Raji (cell line): ENCODE results near the gene TRIM9.

Source experiments
- POLR2A ChIP-seq: IDR thresholded peaks from 2 replicates; pipeline ENCODE4 v1.6.1; 2011; ENCODE audit warnings: low read depth, low read length, control low read depth; ENCODE audit not compliant: insufficient read depth

Gene TRIM9

DNA sequence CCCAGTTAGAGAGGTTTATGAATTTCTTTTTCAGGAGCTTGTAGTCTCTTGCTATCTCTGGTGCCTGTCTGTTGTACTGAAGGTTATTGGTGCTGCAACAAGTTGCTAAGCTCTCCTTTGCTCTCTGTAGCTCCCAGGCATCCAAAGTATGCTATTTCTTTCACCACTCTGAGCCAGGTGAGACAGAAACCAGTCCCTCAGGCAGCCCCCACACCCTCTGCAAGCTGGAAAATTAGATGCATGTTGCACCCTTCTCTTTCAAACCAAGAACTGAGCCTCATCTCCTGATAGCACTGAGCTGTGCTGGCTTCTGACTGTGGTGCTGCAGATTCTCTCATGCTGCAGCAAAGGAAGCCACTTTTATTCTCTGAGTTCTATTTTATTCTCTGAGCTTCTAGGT, 9.6 kb upstream of the TRIM9 start:
- no peak for TF ChIP-seq POLR2A

DNA sequence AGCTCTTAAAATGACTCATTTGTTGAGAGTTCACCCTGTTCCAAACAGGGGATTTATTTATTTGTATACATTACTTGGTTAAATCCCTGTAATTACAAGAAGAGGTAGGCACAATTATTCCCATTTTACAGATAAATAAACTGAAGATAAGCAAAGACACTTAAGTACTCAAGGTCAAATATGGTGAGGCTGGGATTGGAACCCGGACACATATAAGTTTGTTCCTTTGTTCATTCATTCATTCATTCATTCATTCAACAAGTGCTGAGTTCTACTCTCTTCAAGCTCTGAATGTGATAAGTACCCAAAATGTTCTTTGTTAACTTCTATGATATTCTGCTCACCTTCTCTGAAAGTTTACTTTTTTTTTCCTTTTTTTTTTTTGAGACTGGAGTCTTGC, 2.4 kb upstream of the TRIM9 start:
- no peak for TF ChIP-seq POLR2A

DNA sequence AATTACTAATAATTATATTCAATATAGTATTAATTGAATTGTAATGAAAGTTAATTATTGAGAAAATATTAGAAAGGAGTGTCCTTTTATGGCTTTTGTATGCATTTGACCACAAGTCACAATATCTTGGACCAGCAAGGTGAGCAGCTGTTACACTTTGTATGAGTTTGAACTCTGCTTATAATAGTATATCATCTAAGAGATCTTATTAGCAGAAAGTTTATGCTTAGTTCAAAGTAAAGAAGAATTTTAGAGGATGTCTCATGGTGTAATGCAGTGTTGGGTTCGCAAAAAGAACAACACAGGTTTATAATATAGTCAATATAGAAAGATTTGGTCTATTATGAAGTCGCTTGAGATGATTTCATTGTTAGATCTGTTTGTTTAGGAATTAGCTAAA, 2.0 kb upstream of the TRIM9 start:
- no peak for TF ChIP-seq POLR2A

DNA sequence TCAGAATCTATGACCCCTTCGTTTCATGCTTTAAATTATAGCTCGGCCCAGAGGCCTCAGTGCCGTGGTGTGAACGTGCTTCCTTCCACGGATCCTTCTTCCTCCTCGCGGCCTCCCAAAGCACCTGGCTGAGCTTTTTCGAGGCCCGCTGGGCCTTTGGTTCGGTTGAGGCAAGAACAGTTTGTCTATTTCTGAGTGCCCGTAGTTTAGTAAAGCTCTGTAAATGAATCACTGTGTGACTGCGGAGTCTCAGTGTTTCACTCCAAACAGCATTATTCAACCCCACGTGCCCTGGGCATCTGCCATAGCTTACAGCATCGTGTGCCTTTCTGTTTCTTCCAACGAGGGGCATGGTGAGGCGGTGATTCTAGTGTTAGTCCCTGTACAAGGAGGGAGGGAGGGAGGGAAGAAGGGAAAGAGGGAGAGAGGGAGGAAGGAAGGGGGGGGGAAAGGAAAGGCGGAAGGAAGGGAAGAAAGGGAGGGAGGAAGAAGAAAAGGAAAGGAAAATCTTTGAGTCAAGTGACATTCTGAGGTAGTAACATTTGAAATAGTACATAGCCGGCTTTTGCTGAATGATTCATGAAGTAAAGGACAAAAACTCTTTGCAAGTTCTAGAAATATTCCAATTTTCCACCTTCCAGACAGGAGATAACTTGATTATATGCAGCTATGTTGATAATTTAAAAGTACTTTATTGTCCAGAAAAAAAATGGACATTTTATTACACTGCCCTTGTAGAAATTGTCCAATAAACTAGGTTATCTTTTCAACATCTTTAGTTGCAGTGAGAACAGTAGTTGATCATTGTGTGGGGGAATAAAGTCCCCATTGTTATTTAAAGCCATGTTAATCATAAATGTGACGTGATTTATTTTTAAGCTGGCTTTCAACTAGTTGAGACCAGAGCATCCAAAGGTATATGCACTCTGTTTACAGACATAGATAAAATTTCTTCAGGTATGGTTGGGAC, 1.2 kb upstream of the TRIM9 start:
- no peak for TF ChIP-seq POLR2A

DNA sequence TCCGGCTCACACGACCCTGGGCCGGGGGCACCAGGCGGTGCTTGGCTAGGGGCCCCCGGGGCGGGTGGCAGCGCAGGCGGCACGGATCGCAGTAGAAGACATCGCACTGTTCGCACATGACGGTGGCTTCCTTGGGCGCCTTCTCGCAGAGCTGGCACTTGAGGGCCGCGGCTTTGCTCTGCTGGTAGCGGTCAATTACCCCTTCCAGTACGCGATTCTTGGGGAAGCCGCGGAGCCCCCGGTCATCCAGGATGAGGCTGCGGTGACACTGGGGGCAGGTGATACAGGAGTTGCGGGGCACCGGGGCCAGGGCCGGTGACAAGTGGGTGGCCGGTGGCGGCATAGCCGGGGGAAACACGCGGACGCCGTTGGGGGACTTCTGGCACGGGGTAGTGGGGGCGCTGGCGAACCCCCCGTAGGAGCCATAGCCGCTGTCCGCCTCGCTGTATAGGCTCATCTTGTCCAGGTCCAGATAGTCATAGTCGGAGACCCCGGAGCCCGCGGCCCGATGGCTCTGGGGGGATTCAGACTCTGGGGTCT, 553 bp downstream of the TRIM9 start:
- TF ChIP-seq POLR2A: no peak

DNA sequence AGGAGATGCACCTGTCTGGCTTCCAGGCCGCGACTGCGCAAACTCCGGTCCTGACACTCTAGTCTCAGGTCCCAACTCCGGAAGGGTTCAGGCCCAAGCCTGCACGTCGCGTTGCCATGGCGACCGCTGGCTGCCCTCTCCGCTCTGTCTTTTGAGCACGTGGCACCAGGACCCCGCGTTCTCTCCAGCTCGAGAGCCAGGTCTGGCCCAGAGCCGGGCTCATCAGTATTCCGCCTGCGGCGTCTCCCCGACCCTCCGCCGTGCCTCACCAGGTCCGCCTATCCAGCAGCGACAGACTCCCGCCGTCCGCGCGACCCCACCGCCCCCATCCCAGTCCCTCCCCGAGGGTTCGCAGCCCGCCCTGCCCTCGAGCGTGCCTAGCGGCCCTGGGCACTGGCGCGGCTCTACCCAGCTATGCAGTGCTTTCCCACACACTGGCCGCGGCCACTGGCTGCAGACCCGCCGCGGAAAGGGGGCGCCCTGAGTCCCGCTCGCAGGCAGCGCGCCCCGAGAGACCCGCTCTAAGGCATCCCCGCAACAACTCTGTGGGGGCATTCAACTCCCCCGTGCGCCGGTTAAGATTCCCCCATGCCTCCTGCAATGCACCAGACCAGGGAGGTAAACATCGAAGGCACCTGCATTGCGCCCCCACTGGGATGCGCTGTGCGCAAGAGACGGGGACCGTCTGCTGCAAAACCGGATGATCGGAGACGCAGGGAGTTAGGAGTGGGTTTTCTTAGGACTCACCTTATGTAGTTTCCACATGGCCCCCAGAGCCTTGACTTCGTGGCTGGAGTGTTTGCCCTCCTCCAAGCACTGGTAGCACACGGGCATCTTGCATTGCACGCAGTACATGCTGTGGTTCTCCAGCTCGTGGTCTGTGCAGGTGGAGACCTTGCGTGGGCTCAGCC, 1.3 kb downstream of the TRIM9 start:
- TF ChIP-seq POLR2A: peak; percentile 47; the same call in 1 of the 2 replicates

DNA sequence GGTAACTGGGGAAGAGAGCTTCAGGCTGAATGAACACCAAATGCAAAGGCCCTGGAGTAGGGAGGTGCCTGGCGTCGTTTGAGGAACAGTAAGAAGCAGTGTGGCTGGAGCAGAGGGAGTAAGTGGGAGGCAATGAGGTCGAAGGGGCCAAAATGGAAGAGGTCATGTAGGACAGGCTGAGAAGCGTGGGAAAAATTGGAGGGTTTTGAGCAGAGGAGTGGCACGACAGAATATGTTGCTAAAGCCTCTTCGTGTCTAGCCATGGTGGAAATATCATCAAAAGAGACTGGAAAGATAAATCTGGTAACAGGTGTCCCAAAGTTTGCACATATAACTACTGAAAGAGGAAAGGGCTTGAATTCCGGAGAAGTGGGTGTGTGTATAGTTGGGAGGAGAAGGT, 1.9 kb downstream of the TRIM9 start:
- TF ChIP-seq POLR2A: no peak

DNA sequence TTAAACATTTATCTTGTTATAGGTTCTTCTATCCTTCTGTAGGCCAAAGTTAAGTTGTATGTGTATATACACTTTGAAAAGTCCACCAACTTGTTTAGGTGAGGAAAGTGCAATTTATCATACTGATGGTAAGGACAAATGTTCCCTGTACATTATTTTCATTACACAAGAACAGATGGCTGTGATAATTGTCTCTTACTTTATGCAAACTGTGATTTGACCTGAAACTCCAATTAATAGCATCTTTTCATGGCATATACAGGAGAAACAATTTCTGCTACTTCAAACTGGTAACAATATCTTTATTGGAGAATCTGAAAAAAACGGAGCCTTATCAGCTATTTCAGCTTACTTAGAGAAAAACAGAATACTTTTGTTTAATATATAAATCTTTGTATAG, 5.6 kb downstream of the TRIM9 start:
- TF ChIP-seq POLR2A: no peak

DNA sequence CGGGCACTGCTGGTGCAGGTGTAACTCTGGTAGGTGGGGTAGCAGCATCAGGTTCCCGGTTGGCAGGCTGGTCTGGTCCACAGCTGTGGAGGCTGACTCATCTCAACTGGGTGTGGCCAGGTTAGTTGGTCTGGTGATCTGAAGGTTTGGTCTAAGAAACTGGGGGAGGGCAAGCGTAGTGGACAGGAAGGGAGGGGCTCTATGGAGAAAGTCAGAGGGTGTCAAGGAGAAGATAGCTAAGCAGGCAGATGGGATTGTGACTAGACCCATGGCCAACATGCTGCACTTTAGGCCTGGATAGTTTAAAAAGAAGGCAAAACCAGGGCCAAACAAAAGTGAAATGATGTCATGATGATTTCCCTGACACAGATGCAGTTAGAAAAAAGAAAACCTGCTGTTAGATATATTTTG, 7.9 kb downstream of the TRIM9 start:
- TF ChIP-seq POLR2A: no peak

DNA sequence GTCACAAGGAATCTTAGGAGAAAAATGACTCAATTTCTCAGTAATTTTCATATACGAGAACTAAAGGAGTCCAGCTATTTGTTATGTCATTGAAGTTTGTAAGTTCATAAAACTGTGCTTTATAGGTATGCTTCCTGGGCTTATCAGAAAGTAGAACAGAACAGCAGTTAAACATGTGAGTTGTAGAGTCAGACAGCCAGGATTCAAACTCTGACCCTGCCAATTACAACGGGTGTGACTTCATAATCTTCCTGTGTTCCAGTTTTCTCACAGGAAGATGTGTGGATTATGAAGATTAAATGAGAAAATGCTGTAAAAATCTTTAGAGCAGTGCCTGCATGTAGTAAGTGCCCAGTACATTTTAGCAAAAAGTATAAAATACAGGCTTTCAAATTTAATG, 8.9 kb downstream of the TRIM9 start:
- no peak for TF ChIP-seq POLR2A

DNA sequence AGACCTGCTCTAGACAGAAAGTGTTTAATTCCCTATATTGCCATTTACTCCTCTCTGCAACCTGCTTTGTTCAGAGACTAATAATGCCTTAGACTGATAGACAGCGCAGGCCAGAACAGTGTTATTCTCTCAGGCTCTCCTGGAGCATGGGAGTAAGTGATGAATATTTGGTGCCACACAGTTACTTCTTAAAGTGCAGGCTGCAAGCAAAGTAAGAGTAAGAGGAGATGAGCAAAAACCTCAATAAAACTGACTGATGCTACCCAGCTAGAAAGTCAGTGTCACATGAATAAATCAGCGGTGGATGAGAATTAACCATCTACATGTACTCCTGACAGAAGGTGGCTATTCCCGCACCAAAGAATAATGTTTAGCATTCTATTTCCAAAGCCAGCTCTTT, 9.9 kb downstream of the TRIM9 start:
- TF ChIP-seq POLR2A: no peak

DNA sequence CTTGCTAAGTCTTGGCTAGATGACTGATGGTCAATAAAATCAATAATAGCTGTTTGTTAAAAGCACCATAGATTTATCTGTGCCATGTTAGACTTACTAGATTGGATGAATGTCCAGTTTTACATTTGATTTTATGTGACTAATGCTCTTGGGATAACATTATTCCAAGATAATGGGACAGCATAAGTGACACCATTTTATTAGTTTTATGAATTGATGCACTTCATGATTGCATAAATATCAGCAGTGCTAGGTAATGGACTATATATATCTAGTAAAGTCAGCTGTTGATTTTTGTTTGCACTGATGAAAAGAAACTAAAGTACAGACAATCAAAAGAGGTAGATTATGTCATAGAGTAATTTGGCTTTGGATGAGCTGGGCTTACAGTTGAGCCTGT, 10.4 kb downstream of the TRIM9 start:
- no peak for TF ChIP-seq POLR2A

DNA sequence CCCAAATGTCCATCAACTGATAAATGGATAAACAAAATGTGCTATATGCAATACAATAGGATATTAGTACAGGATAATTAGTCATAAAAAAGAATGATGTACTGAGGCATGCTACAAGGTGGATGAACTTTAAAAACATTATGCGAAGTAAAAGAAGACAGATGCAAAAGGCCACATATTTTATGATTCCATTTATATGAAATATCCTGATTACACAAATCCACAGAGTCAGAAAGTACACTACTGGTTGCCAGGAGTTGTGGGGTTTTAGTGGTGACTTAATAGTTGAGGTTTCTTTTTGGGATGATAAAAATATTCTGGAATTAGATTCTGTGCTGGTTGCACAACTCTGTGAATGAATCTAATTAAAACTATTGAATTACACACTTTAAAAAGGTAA, 12.6 kb downstream of the TRIM9 start:
- TF ChIP-seq POLR2A: no peak

DNA sequence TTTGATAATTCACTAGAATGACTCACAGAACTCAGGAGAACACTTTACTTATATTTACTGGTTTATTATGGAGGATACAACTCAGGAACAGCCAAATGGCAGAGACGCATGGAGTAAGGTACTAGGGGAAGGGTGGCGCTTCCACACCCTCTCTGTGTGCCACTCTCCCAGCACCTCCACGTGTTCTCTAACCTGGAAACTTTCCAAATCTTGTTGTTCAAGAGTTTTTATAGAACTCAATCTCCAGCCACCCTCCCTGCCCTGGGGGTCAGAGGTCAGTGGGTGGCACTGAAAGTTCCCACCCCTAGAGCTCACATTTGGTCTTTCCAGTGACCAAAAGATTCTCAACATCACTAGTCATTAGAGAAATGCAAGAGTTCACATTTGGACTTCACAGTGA, 13.2 kb downstream of the TRIM9 start:
- no peak for TF ChIP-seq POLR2A

DNA sequence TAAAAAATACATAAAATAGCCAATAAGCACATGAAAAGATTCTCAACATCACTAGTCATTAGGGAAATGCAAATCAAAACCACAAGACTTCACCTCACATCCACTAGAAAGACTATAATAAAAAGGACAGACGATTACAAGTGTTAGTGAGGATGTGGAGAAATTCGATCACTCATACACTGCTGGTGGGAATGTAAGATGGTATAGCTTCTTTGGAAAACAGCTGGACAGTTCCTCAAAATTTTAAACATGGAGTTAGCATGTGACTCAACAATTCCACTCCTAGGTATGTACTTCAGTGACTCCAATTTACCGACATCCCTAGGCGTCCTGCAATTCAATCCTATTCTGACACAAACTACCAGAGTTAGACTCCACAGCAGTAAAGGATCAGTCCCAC, 13.7 kb downstream of the TRIM9 start:
- TF ChIP-seq POLR2A: no peak
